ENCODE results near the gene DLGAP1.

Gene DLGAP1

DNA sequence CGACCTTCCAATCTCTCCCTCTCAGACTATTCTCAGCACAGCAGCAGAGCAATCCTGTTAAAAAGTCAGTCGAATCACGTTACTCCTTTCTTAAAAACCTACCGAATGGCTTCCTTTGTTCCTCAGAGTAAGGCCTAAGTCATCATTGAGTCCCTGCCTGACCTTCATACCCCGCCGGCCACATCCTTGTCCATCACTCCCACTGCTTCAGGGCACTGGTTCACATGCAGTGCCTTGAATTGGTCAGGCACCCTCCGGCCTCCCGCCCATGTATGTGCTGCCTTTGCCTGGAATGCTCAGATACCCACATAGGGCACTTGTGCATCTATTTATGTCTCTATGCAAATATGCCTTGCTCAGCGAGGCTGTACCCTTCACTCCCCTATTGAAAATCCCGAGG, 206.4 kb downstream of the DLGAP1 start:
- Histone ChIP-seq H3K4ac (ENCODE audit: low read depth, low read length) (no peak overlapping the region), H4K5ac (ENCODE audit: low read length) (no peak overlapping the region), H3K36me3 (ENCODE audit: control insufficient read depth, insufficient read depth, low read length) (no peaks in the 10 kb centered on the region), H2BK5ac (ENCODE audit: low read length) (no peak overlapping the region), H4K8ac (ENCODE audit: low read depth, low read length) (no peak overlapping the region), H2BK120ac (ENCODE audit: low read depth, low read length) (no peak overlapping the region), H3K27ac (ENCODE audit: low read depth, low read length) (no peak overlapping the region), H3K4me3 (ENCODE audit: low read length) (no peak overlapping the region), H3K4me2 (ENCODE audit: low read length) (no peak overlapping the region), H3K27me3 (ENCODE audit: insufficient read depth, low read length, poor library complexity) (no peaks in the 10 kb centered on the region), H3K56ac (ENCODE audit: low read length) (no peak overlapping the region), H3K23ac (ENCODE audit: low read length) (no peak overlapping the region), H3K79me2 (ENCODE audit: control insufficient read depth, insufficient read depth, low read length) (no peaks in the 10 kb centered on the region), H3K18ac (ENCODE audit: low read length) (no peak overlapping the region), H2AK5ac (ENCODE audit: low read length) (no peak overlapping the region), H2BK15ac (replicated peaks; ENCODE audit: low read depth) (no peak overlapping the region), H3K4me1 (ENCODE audit: control insufficient read depth, low read depth, low read length) (peaks cover 1% of the 10 kb centered on the region), H3K9ac (ENCODE audit: low read length) (no peak overlapping the region), H3K79me1 (ENCODE audit: low read length) (no peaks in the 10 kb centered on the region)
- no CpG with 5 or more reads among the region's 10 CpGs for WGBS (ENCODE audit: extremely low coverage, insufficient coverage, low lambda C conversion rate)
- no peak for DNase-seq

DNA sequence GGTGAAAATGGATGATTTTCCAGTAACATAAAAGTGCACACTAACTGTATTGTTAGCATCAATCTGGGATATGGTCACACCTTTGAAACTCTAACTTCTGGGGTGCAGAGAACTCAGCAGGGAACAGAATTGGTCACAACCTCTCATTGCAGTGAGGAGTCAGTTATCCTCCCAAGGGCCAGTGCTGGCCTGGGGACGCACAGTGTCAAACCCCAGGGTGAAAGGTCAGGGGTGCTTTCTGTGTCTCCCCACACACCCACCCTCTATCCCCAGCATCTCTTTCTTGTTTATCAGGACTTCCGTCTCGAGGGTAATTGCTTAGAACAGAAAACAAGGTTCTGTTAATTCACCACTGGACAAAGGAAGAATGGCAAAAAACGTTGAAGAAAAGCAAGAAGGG, 208.7 kb downstream of the DLGAP1 start:
- Histone ChIP-seq H4K5ac (ENCODE audit: low read length) (no peak overlapping the region), H4K8ac (ENCODE audit: low read depth, low read length) (no peak overlapping the region), H3K79me1 (ENCODE audit: low read length) (no peaks in the 10 kb centered on the region), H3K79me2 (ENCODE audit: control insufficient read depth, insufficient read depth, low read length) (no peaks in the 10 kb centered on the region), H3K4ac (ENCODE audit: low read depth, low read length) (no peak overlapping the region), H2BK15ac (replicated peaks; ENCODE audit: low read depth) (no peak overlapping the region), H3K4me1 (ENCODE audit: control insufficient read depth, low read depth, low read length) (no peaks in the 10 kb centered on the region), H2BK120ac (ENCODE audit: low read depth, low read length) (no peak overlapping the region), H3K23ac (ENCODE audit: low read length) (no peak overlapping the region), H3K9ac (ENCODE audit: low read length) (no peak overlapping the region), H3K27ac (ENCODE audit: low read depth, low read length) (no peak overlapping the region), H2AK5ac (ENCODE audit: low read length) (no peak overlapping the region), H3K36me3 (ENCODE audit: control insufficient read depth, insufficient read depth, low read length) (no peaks in the 10 kb centered on the region), H3K4me2 (ENCODE audit: low read length) (no peak overlapping the region), H3K27me3 (ENCODE audit: insufficient read depth, low read length, poor library complexity) (no peaks in the 10 kb centered on the region), H2BK5ac (ENCODE audit: low read length) (no peak overlapping the region), H3K18ac (ENCODE audit: low read length) (no peak overlapping the region), H3K56ac (ENCODE audit: low read length) (no peak overlapping the region), H3K4me3 (ENCODE audit: low read length) (no peak overlapping the region)
- WGBS (ENCODE audit: extremely low coverage, insufficient coverage, low lambda C conversion rate) = no CpG with 5 or more reads among the region's 4 CpGs
- DNase-seq = no peak

DNA sequence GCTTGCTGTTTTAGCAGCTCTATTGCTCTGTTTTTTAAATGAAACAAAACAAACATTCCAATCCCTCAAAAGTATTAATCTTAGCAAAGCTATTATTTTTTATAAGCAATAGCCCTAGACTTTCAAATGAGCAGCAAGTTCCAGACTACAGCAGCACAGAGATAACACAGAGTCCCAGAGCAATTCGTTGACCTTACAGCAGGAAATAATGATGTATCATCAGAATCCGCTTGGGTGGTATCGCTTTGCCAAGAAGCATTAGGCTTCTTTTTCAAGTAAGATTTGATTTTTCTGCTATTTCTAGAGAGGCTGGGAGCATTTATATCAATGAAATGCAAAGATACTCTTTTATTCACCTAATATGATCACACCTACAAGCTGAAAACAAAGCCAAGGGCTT, 209.7 kb downstream of the DLGAP1 start:
- Histone ChIP-seq H3K36me3 (ENCODE audit: control insufficient read depth, insufficient read depth, low read length) (no peaks in the 10 kb centered on the region), H3K4me1 (ENCODE audit: control insufficient read depth, low read depth, low read length) (no peaks in the 10 kb centered on the region), H2BK5ac (ENCODE audit: low read length) (no peak overlapping the region), H3K79me2 (ENCODE audit: control insufficient read depth, insufficient read depth, low read length) (no peaks in the 10 kb centered on the region), H4K8ac (ENCODE audit: low read depth, low read length) (no peak overlapping the region), H3K56ac (ENCODE audit: low read length) (no peak overlapping the region), H3K27me3 (ENCODE audit: insufficient read depth, low read length, poor library complexity) (no peaks in the 10 kb centered on the region), H2AK5ac (ENCODE audit: low read length) (no peak overlapping the region), H3K4me2 (ENCODE audit: low read length) (no peak overlapping the region), H3K4me3 (ENCODE audit: low read length) (no peak overlapping the region), H2BK15ac (replicated peaks; ENCODE audit: low read depth) (no peak overlapping the region), H3K4ac (ENCODE audit: low read depth, low read length) (no peak overlapping the region), H3K9ac (ENCODE audit: low read length) (no peak overlapping the region), H2BK120ac (ENCODE audit: low read depth, low read length) (no peak overlapping the region), H3K27ac (ENCODE audit: low read depth, low read length) (no peak overlapping the region), H3K79me1 (ENCODE audit: low read length) (no peaks in the 10 kb centered on the region), H3K18ac (ENCODE audit: low read length) (no peak overlapping the region), H3K23ac (ENCODE audit: low read length) (no peak overlapping the region), H4K5ac (ENCODE audit: low read length) (no peak overlapping the region)
- no peak for DNase-seq
- WGBS (ENCODE audit: extremely low coverage, insufficient coverage, low lambda C conversion rate) = no CpG with 5 or more reads among the region's 3 CpGs

DNA sequence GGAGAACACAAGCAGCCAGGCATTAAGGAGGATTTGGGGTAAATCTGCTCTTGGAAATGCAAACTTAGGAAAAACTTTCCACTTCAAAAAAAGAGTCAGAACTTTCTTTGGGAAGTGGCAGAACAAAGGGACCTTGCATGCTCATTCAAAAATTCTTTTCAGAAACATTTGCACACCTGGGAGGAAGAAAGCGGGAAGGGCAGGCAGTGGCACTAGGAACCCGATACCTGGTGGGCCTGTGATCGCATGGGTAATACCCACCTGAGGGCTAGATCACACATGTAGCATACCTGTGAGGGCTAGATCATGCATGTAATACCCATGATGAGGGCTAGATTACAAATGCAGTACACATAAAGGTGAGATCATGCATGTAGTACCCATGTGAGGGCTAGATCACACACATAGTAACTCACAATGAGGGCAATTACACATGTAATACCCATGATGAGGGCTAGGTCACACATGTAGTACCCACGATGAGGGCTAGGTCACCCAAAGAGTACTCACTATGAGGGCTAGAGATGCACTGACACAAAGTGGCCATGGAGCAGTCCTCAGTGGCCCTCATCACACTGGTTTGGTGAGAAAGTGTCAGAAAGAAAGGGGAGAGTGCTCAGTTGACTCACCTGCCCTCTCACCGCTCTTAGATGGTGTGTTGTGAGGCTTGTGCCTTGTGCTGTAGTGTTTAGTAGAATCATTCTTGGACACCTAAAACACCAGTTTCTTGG, 212.5 kb downstream of the DLGAP1 start:
- Histone ChIP-seq H3K79me1 (ENCODE audit: low read length) (no peaks in the 10 kb centered on the region), H3K36me3 (ENCODE audit: control insufficient read depth, insufficient read depth, low read length) (no peaks in the 10 kb centered on the region), H3K79me2 (ENCODE audit: control insufficient read depth, insufficient read depth, low read length) (no peaks in the 10 kb centered on the region), H2BK15ac (replicated peaks; ENCODE audit: low read depth) (no peak overlapping the region), H2BK120ac (ENCODE audit: low read depth, low read length) (no peak overlapping the region), H3K4me3 (ENCODE audit: low read length) (no peak overlapping the region), H4K8ac (ENCODE audit: low read depth, low read length) (no peak overlapping the region), H4K5ac (ENCODE audit: low read length) (no peak overlapping the region), H2AK5ac (ENCODE audit: low read length) (no peak overlapping the region), H2BK5ac (ENCODE audit: low read length) (no peak overlapping the region), H3K4ac (ENCODE audit: low read depth, low read length) (no peak overlapping the region), H3K23ac (ENCODE audit: low read length) (no peak overlapping the region), H3K56ac (ENCODE audit: low read length) (no peak overlapping the region), H3K4me1 (ENCODE audit: control insufficient read depth, low read depth, low read length) (no peaks in the 10 kb centered on the region), H3K27ac (ENCODE audit: low read depth, low read length) (no peak overlapping the region), H3K9ac (ENCODE audit: low read length) (no peak overlapping the region), H3K4me2 (ENCODE audit: low read length) (no peak overlapping the region), H3K18ac (ENCODE audit: low read length) (no peak overlapping the region), H3K27me3 (ENCODE audit: insufficient read depth, low read length, poor library complexity) (peaks cover 2% of the 10 kb centered on the region)
- DNase-seq = no peak
- no CpG with 5 or more reads among the region's 5 CpGs for WGBS (ENCODE audit: extremely low coverage, insufficient coverage, low lambda C conversion rate)

DNA sequence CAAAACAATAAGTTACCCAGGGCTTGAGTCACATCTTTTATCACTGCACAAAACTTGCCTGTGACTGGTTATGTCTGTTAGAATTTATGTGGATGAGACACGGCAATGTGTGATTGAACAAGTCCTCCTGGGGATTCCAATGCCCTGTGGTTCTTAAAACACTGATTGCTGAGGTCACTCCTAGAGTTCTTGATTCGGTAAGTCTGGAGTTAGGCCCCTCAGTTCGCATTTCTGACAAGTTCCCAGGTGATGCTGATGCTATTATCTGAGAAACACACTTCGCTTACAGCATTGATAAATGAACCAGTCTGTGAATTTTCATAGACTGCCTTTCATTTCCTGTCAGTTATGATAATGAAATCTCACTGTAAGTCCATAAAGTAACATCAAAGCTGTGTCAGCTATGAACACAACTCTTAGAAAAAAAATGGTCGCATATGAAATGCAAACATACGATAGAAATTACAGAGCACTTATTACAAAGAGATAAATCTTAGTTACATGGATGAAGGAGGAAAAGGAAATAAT, 214.0 kb downstream of the DLGAP1 start:
- H3K36me3 ChIP-seq (ENCODE audit: control insufficient read depth, insufficient read depth, low read length) = no peaks in the 10 kb centered on the region
- H3K27me3 ChIP-seq (ENCODE audit: insufficient read depth, low read length, poor library complexity) = peaks cover 2% of the 10 kb centered on the region
- no peak overlapping the region for H4K8ac ChIP-seq (ENCODE audit: low read depth, low read length)
- no peak overlapping the region for H3K4me2 ChIP-seq (ENCODE audit: low read length)
- no peak overlapping the region for H3K56ac ChIP-seq (ENCODE audit: low read length)
- no peak overlapping the region for H2BK15ac ChIP-seq (replicated peaks; ENCODE audit: low read depth)
- DNase-seq = no peak
- H3K9ac ChIP-seq (ENCODE audit: low read length) = no peak overlapping the region
- H3K23ac ChIP-seq (ENCODE audit: low read length) = no peak overlapping the region
- H3K79me2 ChIP-seq (ENCODE audit: control insufficient read depth, insufficient read depth, low read length) = no peaks in the 10 kb centered on the region
- H3K79me1 ChIP-seq (ENCODE audit: low read length) = no peaks in the 10 kb centered on the region
- no peaks in the 10 kb centered on the region for H3K4me1 ChIP-seq (ENCODE audit: control insufficient read depth, low read depth, low read length)
- H3K4me3 ChIP-seq (ENCODE audit: low read length) = no peak overlapping the region
- H2AK5ac ChIP-seq (ENCODE audit: low read length) = no peak overlapping the region
- H2BK5ac ChIP-seq (ENCODE audit: low read length) = no peak overlapping the region
- H3K18ac ChIP-seq (ENCODE audit: low read length) = no peak overlapping the region
- WGBS (ENCODE audit: extremely low coverage, insufficient coverage, low lambda C conversion rate) = no CpG with 5 or more reads among the region's 6 CpGs
- H2BK120ac ChIP-seq (ENCODE audit: low read depth, low read length) = no peak overlapping the region
- H4K5ac ChIP-seq (ENCODE audit: low read length) = no peak overlapping the region
- H3K4ac ChIP-seq (ENCODE audit: low read depth, low read length) = no peak overlapping the region
- H3K27ac ChIP-seq (ENCODE audit: low read depth, low read length) = no peak overlapping the region

DNA sequence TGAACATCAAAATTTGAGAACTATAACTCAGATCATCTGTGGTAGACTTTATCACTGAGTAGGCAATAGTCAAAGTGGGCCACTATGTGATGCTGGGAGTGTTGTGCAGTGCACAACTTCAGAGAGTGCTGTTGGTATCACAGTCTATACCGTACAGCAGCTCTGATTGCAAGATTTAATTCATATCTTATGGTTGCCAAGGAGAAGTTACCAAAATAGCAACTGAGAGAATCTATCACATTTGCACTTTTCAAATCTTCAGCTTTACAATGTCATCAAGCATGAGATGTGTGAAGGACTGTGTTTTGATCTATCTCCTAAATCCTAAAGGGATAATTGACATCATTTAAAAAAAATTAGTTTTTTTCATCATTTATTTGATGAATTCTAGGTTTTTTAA, 216.1 kb downstream of the DLGAP1 start:
- H3K4me1 ChIP-seq (ENCODE audit: control insufficient read depth, low read depth, low read length) = no peaks in the 10 kb centered on the region
- no peak overlapping the region for H3K18ac ChIP-seq (ENCODE audit: low read length)
- DNase-seq = no peak

More for the DNA sequence above, 216.1 kb downstream of the DLGAP1 start:
- Histone ChIP-seq H2BK15ac (replicated peaks; ENCODE audit: low read depth) (no peak overlapping the region), H2BK5ac (ENCODE audit: low read length) (no peak overlapping the region), H4K8ac (ENCODE audit: low read depth, low read length) (no peak overlapping the region), H2BK120ac (ENCODE audit: low read depth, low read length) (no peak overlapping the region), H3K4me2 (ENCODE audit: low read length) (no peak overlapping the region), H3K36me3 (ENCODE audit: control insufficient read depth, insufficient read depth, low read length) (no peaks in the 10 kb centered on the region), H2AK5ac (ENCODE audit: low read length) (no peak overlapping the region), H3K79me2 (ENCODE audit: control insufficient read depth, insufficient read depth, low read length) (no peaks in the 10 kb centered on the region), H3K4ac (ENCODE audit: low read depth, low read length) (no peak overlapping the region), H3K27me3 (ENCODE audit: insufficient read depth, low read length, poor library complexity) (peaks cover 2% of the 10 kb centered on the region), H3K27ac (ENCODE audit: low read depth, low read length) (no peak overlapping the region), H3K9ac (ENCODE audit: low read length) (no peak overlapping the region), H4K5ac (ENCODE audit: low read length) (no peak overlapping the region), H3K23ac (ENCODE audit: low read length) (no peak overlapping the region), H3K79me1 (ENCODE audit: low read length) (no peaks in the 10 kb centered on the region), H3K56ac (ENCODE audit: low read length) (no peak overlapping the region), H3K4me3 (ENCODE audit: low read length) (no peak overlapping the region)
- no CpG with 5 or more reads among the region's 1 CpG for WGBS (ENCODE audit: extremely low coverage, insufficient coverage, low lambda C conversion rate)
